CD4-positive, CD25-positive, alpha-beta regulatory T cell (primary cell): ENCODE results near the gene NUP155. TPM values are rescaled to one million over a fixed set of nuclear protein-coding genes. Genes with fewer than 3 reads are reported as not detected.
"Not testable (repeated sequence)": the region's sequence is repeated elsewhere in the genome, so short reads cannot be mapped to it uniquely, and the experiment has no call there.

Experiments used
- ATAC-seq, 2 donors: fragments of 150-1000 bp; cut with Tn5 transposase; one replicate each; pipeline ENCODE4 v1.10.0; 2021; ENCODE audit warnings: low read depth in 2 of 2, moderate number of reproducible peaks in 2 of 2, moderate library complexity in 1 of 2
- DNase-seq, 3 donors: peaks; one replicate each; pipeline versions ENCODE4 v3.0.0 to v3.0.0-alpha.2; 2012 to 2022; ENCODE audit warnings: mixed read lengths in 1 of 3
- H3K27ac ChIP-seq: one replicate; pipeline ENCODE4 v1.7.0; 2013; ENCODE audit warnings: mild to moderate bottlenecking, low read length; ENCODE audit not compliant: insufficient read depth, poor library complexity, severe bottlenecking
- H3K27me3 ChIP-seq: one replicate; pipeline ENCODE4 v1.7.0; 2013; ENCODE audit warnings: low read length; ENCODE audit not compliant: control insufficient read depth, insufficient read depth
- H3K36me3 ChIP-seq: one replicate; pipeline ENCODE4 v1.7.0; 2013; ENCODE audit warnings: mild to moderate bottlenecking, low read length, moderate library complexity; ENCODE audit not compliant: control insufficient read depth, insufficient read depth
- H3K4me1 ChIP-seq: 2 replicates; pipeline ENCODE4 v1.7.0; 2013; ENCODE audit warnings: mild to moderate bottlenecking, low read length; ENCODE audit not compliant: insufficient read depth, control insufficient read depth, poor library complexity, severe bottlenecking
- H3K4me3 ChIP-seq: one replicate; pipeline ENCODE4 v1.7.0; 2013; ENCODE audit warnings: low read depth, mild to moderate bottlenecking, low read length, moderate library complexity
- H3K9me3 ChIP-seq, 2 experiments: 1 replicate in 1 of 2; 2 replicates in 1 of 2; pipeline ENCODE4 v1.7.0; 2013; ENCODE audit warnings: low read length in 2 of 2, mild to moderate bottlenecking in 1 of 2, moderate library complexity in 1 of 2; ENCODE audit not compliant: control insufficient read depth in 2 of 2
- H3K27ac Mint-ChIP-seq, 3 donors: one replicate each; pipeline ENCODE4 v1.8.0; 2020 to 2022; ENCODE audit warnings: mild to moderate bottlenecking in 3 of 3, mixed read lengths in 3 of 3, moderate library complexity in 2 of 3
- H3K27me3 Mint-ChIP-seq: one replicate; pipeline ENCODE4 v1.8.0; 2022; ENCODE audit warnings: mild to moderate bottlenecking, mixed read lengths
- H3K36me3 Mint-ChIP-seq: one replicate; pipeline ENCODE4 v1.8.0; 2020; ENCODE audit warnings: mixed read lengths
- H3K4me1 Mint-ChIP-seq, 4 donors: one replicate each; pipeline ENCODE4 v1.8.0; 2020 to 2022; ENCODE audit warnings: mixed read lengths in 4 of 4, mild to moderate bottlenecking in 1 of 4
- H3K4me3 Mint-ChIP-seq, 4 donors: one replicate each; pipeline ENCODE4 v1.8.0; 2020 to 2022; ENCODE audit warnings: mild to moderate bottlenecking in 4 of 4, mixed read lengths in 4 of 4, moderate library complexity in 3 of 4
- H3K9me3 Mint-ChIP-seq, 7 donors: one replicate each; pipeline ENCODE4 v1.8.0; 2020 to 2022; ENCODE audit warnings: mixed read lengths in 7 of 7, mild to moderate bottlenecking in 3 of 7, moderate library complexity in 2 of 7
- polyA plus RNA-seq, 4 donors: library from polyadenylated mRNA; unstranded; fragments of 300-500 nt; fragmentation: Illumina TruSeq; gene quantifications; one replicate each; pipeline ENCODE4 v1.2.3, GENCODE V29; 2021
- total RNA-seq: library from RNA; stranded (reverse); gene quantifications from one replicate; pipeline ENCODE4 v1.2.3, GENCODE V29; 2022

Gene NUP155
- total and polyA plus RNA-seq, 5 donors from 2014 or later, result 15.3 to 24.0 (median 17.0) TPM

DNA sequence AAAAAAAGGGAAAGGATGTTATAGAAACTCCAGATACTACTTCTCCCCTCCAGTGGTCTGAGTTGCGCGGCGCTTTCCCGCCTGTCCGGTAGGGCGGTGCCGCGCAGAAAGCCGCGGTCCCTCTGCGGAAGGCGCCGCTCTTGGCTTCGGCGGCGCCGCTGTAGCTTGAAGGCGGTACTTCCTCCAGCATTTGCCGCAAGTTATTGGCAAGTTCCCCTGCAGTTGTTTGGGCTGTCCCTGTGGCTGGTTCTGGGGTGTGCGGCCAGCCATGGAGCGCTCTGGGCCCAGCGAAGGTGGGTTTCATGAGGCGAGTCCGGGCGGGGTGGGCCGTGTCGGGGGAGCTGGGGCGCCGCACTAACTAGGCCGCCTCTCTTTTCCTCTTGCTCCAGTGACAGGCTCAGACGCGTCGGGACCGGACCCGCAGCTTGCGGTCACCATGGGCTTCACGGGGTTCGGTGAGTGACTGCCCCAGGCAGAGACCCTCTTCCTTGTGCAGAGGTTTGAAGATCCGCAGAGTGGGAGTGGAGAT, 8.3 kb upstream of the NUP155 start, which contains the start of gene WDR70:
WDR70 (plus strand) TSS at position 219 of the 529 bp plus-strand sequence; CDS start at position 269, 50 bp downstream.
- Histone ChIP-seq H3K27ac (peak within 1 kb of the TSS; percentile 33), H3K4me3 (peak within 1 kb of the TSS; percentile 84)
- not testable (repeated sequence) for H3K4me1 ChIP-seq, H3K27me3 ChIP-seq, H3K36me3 ChIP-seq, H3K9me3 ChIP-seq, H3K36me3 Mint-ChIP-seq, H3K9me3 Mint-ChIP-seq
- DNase-seq (peak; percentile 67 to 92 (median 75)), ATAC-seq (peak; percentile 99)
- Mint-ChIP-seq H3K4me1 (peaks cover 0 to 27% (median 8%) of the 10 kb centered on the region in 4 donors), H3K27me3 (peaks cover 14% of the 10 kb centered on the region), H3K27ac (peak within 1 kb of the TSS; percentile 76 to 89 (median 85)), H3K4me3 (peak within 1 kb of the TSS; percentile 86 to 97 (median 94))

DNA sequence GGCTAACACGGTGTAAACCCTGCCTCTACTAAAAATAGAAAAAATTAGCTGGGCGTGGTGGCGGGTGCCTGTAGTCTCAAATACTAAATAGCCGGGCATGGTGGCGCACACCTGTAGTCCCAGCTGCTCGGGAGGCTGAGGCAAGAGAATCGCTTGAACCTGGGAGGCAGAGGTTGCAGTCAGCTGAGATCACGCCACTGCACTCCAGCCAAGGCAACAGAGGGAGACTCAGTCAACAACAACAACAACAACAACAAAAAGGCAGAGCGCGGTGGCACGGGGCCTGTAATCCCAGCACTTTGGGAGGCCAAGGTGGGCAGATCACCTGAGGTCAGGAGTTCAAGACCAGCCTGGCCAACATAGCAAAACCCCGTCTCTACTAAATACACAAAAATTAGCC, 7.2 kb upstream of the NUP155 start:
- peak overlapping the region; percentile 72 to 97 (median 75) for H3K4me3 Mint-ChIP-seq
- not testable (repeated sequence) for DNase-seq, H3K9me3 Mint-ChIP-seq, H3K36me3 Mint-ChIP-seq, ATAC-seq, H3K4me3 ChIP-seq, H3K36me3 ChIP-seq, H3K27me3 ChIP-seq, H3K9me3 ChIP-seq, H3K4me1 ChIP-seq, H3K27ac Mint-ChIP-seq, H3K27ac ChIP-seq
- H3K27me3 Mint-ChIP-seq, result peaks cover 14% of the 10 kb centered on the region
- peaks cover 0 to 24% (median 8%) of the 10 kb centered on the region in 4 donors for H3K4me1 Mint-ChIP-seq

DNA sequence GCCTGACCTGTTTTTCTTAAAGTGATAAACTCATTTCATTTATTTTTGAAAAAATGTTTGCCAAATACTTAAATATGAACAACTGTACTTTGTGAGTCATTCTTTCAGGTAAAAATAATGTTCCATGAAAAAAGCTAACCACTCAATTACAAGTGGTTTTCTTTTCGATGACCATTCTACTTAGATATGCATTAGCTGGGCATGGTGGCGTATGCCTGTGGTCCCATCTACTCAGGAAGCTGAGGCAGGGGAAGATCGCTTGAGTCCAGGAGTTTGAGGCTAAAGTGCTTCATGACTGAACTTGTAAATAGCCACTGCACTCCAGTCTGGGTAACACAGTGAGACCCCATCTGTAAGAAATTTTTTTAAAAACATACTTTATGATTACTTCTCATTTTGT, 4.2 kb upstream of the NUP155 start:
- Histone ChIP-seq H3K27me3 (no peaks in the 10 kb centered on the region), H3K9me3 (no peaks in the 10 kb centered on the region), H3K4me1 (peaks cover 4% of the 10 kb centered on the region), H3K27ac (no peak overlapping the region), H3K36me3 (no peaks in the 10 kb centered on the region), H3K4me3 (no peak overlapping the region)
- no peak overlapping the region for H3K27ac Mint-ChIP-seq
- H3K4me1 Mint-ChIP-seq, result peaks cover 6 to 32% (median 20%) of the 10 kb centered on the region in 4 donors
- no peak for ATAC-seq
- no peak for DNase-seq
- H3K27me3 Mint-ChIP-seq, result peaks cover 14% of the 10 kb centered on the region
- H3K9me3 Mint-ChIP-seq, result peaks cover 0 to 2% (median 0%) of the 10 kb centered on the region in 7 donors
- no peaks in the 10 kb centered on the region for H3K36me3 Mint-ChIP-seq
- H3K4me3 Mint-ChIP-seq, result peak overlapping the region in 2 of 4 donors; percentile 28 to 70

DNA sequence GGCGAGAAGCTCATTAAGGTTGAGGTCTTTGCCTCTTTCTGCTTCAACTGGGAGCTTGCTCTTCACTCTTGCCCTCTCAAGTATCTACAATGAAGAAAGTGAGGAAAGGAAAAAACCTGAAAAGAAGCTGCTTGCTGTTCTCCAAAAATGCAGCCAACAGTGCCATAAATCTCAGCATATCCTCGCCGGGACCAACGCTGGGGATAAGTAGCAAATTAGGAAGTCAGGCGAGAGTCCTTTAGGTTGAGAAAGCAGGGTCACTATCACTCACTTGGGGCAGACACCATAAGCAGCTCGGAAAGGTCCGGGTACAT, 399 bp downstream of the NUP155 start:
- H3K27ac Mint-ChIP-seq, result peak overlapping the region; percentile 96 to 98 (median 96)
- no peaks in the 10 kb centered on the region for H3K36me3 Mint-ChIP-seq
- peak overlapping the region; percentile 91 to 99 (median 96) for H3K4me3 Mint-ChIP-seq
- Histone ChIP-seq H3K27ac (peak overlapping the region; percentile 89), H3K9me3 (no peaks in the 10 kb centered on the region), H3K36me3 (no peaks in the 10 kb centered on the region), H3K27me3 (no peaks in the 10 kb centered on the region), H3K4me3 (peak overlapping the region; percentile 91), H3K4me1 (peaks cover 19% of the 10 kb centered on the region)
- ATAC-seq (no peak), DNase-seq (no peak)
- H3K9me3 Mint-ChIP-seq, result no peaks in the 10 kb centered on the region
- H3K4me1 Mint-ChIP-seq, result peaks cover 17 to 55% (median 37%) of the 10 kb centered on the region in 4 donors
- peaks cover 2% of the 10 kb centered on the region for H3K27me3 Mint-ChIP-seq

DNA sequence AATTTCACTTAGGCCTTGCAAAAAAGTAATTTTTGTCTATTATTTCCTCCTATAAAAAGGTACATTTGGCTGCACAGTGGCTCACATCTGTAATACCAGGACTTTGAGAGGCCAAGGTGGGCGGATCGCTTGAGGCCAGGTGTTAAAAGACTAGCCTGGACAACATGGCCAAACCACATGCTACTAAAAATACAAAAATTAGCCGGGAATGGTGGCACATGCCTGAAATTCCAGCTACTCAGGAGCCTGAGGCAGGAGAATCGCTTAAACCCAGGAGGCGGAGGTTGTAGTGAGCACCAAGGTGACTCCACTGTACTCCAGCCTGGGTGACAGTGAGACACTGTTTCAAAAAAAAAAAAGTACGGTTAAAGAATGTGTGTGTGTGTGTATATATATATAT, 15.7 kb downstream of the NUP155 start:
- Histone ChIP-seq H3K27ac (no peak overlapping the region), H3K27me3 (no peaks in the 10 kb centered on the region), H3K9me3 (no peaks in the 10 kb centered on the region), H3K4me1 (no peaks in the 10 kb centered on the region), H3K36me3 (peaks cover 67% of the 10 kb centered on the region), H3K4me3 (no peak overlapping the region)
- peaks cover 9% of the 10 kb centered on the region for H3K36me3 Mint-ChIP-seq
- H3K4me1 Mint-ChIP-seq, result peaks cover 0 to 7% (median 5%) of the 10 kb centered on the region in 4 donors
- H3K4me3 Mint-ChIP-seq, result no peak overlapping the region
- no peak for DNase-seq
- ATAC-seq, result no peak
- no peaks in the 10 kb centered on the region for H3K9me3 Mint-ChIP-seq
- no peak overlapping the region for H3K27ac Mint-ChIP-seq
- no peaks in the 10 kb centered on the region for H3K27me3 Mint-ChIP-seq

DNA sequence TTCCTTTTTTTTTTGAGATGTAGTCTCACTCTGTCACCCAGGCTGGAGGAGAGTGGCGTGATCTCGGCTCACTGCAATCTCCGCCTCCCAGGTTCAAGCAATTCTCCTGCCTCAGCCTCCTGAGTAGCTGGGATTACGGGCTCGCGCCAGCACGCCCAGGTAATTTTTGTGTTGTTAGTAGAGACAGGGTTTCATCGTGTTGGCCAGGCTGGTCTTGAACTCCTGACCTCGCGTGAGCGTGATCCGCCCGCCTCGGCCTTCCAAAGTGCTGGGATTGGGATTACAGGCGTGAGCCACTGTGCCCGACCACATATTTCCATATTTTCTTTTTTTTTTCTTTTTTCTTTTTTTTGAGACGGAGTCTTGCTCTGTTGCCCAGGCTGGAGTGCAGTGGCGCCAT, 28.2 kb downstream of the NUP155 start:
- H3K4me3 Mint-ChIP-seq, H3K9me3 Mint-ChIP-seq, ATAC-seq, H3K4me3 ChIP-seq, H3K9me3 ChIP-seq, DNase-seq, H3K27ac Mint-ChIP-seq, H3K4me1 Mint-ChIP-seq, H3K27me3 Mint-ChIP-seq, H3K4me1 ChIP-seq, H3K27me3 ChIP-seq, H3K27ac ChIP-seq: not testable (repeated sequence)
- H3K36me3 Mint-ChIP-seq, result peaks cover 31% of the 10 kb centered on the region
- peaks cover 56% of the 10 kb centered on the region for H3K36me3 ChIP-seq

DNA sequence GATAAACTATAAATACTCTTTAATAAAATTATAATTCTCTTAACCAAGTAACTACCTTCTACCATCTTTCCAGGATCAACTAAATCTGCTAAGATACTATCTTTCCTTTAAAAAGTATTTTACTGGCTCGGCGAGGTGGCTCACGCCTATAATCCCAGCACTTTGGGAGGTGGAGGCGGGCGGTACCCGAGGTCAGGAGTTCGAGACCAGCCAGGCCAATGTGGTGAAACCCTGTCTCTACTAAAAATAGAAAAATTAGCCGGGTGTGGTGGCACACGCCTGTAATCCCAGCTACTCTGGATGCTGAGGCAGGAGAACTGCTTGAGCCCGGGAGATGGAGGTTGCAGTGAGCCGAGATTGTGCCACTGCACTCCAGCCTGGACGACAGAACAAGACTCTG, 36.2 kb downstream of the NUP155 start:
- not testable (repeated sequence) for H3K4me3 Mint-ChIP-seq, H3K4me1 Mint-ChIP-seq, H3K27ac ChIP-seq, DNase-seq, H3K27me3 ChIP-seq, H3K9me3 ChIP-seq, H3K27me3 Mint-ChIP-seq, H3K4me1 ChIP-seq, ATAC-seq, H3K9me3 Mint-ChIP-seq, H3K4me3 ChIP-seq, H3K27ac Mint-ChIP-seq
- peaks cover 28% of the 10 kb centered on the region for H3K36me3 Mint-ChIP-seq
- H3K36me3 ChIP-seq, result peaks cover 45% of the 10 kb centered on the region

DNA sequence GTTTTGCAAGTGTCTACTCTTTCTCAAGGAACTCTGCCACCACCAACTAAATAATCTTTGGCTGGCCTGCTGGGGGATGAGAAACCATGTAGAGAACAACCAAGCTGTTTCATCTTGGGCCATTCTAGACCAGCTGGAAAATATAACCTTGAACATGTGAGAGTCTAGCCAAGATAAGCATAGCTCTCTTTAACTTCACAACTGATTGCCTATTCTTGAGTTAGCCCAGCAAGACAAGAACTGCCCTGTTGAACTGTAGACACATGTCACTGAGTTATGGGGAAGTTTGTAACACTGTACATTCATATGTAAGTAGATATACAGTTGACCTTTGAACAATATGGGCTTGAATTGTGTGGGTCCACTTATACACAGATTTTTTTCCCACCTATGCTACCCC, 44.4 kb downstream of the NUP155 start:
- ATAC-seq (no peak), DNase-seq (no peak)
- no peak overlapping the region for H3K27ac ChIP-seq
- H3K4me1 ChIP-seq, result no peaks in the 10 kb centered on the region
- H3K27me3 ChIP-seq, result no peaks in the 10 kb centered on the region
- H3K4me3 ChIP-seq, result no peak overlapping the region
- no peak overlapping the region for H3K27ac Mint-ChIP-seq
- peaks cover 71% of the 10 kb centered on the region for H3K36me3 ChIP-seq
- H3K4me3 Mint-ChIP-seq, result no peak overlapping the region
- peaks cover 4 to 18% (median 6%) of the 10 kb centered on the region in 4 donors for H3K4me1 Mint-ChIP-seq
- H3K9me3 Mint-ChIP-seq, result no peaks in the 10 kb centered on the region
- no peaks in the 10 kb centered on the region for H3K27me3 Mint-ChIP-seq
- no peaks in the 10 kb centered on the region for H3K9me3 ChIP-seq
- H3K36me3 Mint-ChIP-seq, result peaks cover 40% of the 10 kb centered on the region
